Transverse colon (tissue), 3 donors: ENCODE results near the gene ACAD11.
"Not testable (repeated sequence)": the region's sequence is repeated elsewhere in the genome, so short reads cannot be mapped to it uniquely, and the experiment has no call there.

Experiments
- CTCF ChIP-seq, 5 experiments: fragments of 200-600 bp in 3 of 5; fragments of 450-650 bp in 2 of 5; sonication (generic) in 3 of 5; IDR thresholded peaks; 1 replicate in 2 of 5; 2 replicates in 3 of 5; pipeline ENCODE4 v1.5.1; 2016 to 2017; ENCODE audit warnings: antibody characterized with exemption in 5 of 5, inconsistent platforms in 3 of 5, mild to moderate bottlenecking in 2 of 5, moderate library complexity in 1 of 5
- EP300 ChIP-seq: sonication (generic); formaldehyde crosslinking; IDR thresholded peaks from one replicate; pipeline ENCODE4 v1.6.1; 2017; ENCODE audit warnings: antibody characterized with exemption, low read depth
- POLR2A ChIP-seq: fragments of 450-650 bp; IDR thresholded peaks from one replicate; pipeline ENCODE4 v1.6.1; 2016; ENCODE audit warnings: antibody characterized with exemption, mild to moderate bottlenecking, moderate library complexity

- TF ChIP-seq CTCF (IDR thresholded peaks at IDR 0.05); POLR2A; EP300: not testable (repeated sequence)
Observed at GRCh38 chr3:132556036-132556386, 103.6 kb downstream of the ACAD11 start.
